ENCODE results near the gene MAGEC2.

GRCh38 chrX:142244568-142244967, 39.5 kb upstream of the MAGEC2 start:
- TF ChIP-seq CTCF (IDR thresholded peaks at IDR 0.05) (no peak), CHD2 (IDR thresholded peaks at IDR 0.05; ENCODE audit: low read length, partially characterized antibody) (no peak)

Data from A549 (cell line).